Activated T-cell treated with anti-CD3 and anti-CD28 coated beads, Interleukin-2, amount 50 U/mL, for 48 hours (primary cell): Measurements from ENCODE around the gene ABCB11.
A peak's percentile ranks its signal among the peaks of the same experiment; 100 is the strongest.

Experiments
- DNase-seq, 2 experiments: peaks; one replicate each; pipeline ENCODE4 v3.0.0-alpha.2; 2020

The ABCB11 gene

DNA sequence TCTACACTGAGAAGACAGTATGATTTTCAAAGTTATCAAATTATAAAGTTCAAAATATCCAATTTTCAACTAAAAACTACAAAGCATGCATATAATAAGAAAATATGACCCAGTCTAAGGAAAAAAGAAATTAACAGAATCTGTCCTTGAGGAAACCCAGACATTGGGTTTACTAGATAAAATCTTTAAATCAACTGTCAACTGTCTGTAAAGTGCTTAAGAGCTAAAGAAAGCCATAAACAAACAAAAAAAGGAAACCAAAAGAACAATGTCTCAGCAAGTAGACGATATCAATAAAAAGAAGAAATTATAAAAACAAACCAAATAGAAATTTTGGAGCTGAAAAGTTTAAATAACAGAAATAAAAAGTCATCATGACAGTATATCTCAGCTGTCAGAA is 10.5 kb upstream of the ABCB11 start:
- no peak for DNase-seq

DNA sequence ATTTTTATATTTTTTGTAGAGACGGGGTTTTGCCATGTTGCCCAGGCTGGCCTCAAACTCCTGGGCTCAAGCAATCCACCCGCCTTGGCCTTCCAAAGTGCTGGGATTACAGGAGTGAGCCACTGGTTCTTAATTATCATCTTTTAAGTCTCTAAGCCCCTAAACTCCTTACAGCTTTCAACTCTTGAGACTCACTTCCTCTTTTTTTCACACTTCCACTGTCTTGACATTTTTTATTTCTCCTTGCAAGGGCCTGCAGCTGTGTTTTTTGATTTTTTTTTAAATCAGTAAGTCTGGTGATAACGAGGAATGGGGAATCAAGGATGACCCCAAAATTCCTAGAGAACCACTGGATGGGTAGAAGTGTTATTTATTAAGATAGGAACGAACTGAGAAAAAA is 8.6 kb upstream of the ABCB11 start:
- no peak for DNase-seq

DNA sequence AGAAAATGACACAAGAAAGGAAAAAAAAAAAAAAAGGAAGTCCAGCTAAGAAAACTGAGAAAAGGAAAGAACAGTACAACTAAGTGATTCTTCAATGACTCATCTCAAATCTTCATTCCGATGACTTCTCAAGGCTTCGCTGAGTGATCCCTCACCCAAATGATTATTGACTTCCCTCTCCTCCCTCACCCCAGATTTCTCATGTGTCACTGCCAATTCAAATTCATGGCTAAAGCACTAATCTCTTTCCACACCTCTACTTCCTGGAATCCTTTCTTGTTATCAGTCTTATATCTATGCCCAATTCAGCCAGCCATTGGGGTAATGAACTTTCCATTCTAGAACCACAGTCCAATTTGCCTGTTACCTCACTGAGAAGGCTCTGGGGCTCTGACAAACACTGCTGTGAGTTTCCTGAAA is 7.2 kb upstream of the ABCB11 start:
- no peak for DNase-seq

DNA sequence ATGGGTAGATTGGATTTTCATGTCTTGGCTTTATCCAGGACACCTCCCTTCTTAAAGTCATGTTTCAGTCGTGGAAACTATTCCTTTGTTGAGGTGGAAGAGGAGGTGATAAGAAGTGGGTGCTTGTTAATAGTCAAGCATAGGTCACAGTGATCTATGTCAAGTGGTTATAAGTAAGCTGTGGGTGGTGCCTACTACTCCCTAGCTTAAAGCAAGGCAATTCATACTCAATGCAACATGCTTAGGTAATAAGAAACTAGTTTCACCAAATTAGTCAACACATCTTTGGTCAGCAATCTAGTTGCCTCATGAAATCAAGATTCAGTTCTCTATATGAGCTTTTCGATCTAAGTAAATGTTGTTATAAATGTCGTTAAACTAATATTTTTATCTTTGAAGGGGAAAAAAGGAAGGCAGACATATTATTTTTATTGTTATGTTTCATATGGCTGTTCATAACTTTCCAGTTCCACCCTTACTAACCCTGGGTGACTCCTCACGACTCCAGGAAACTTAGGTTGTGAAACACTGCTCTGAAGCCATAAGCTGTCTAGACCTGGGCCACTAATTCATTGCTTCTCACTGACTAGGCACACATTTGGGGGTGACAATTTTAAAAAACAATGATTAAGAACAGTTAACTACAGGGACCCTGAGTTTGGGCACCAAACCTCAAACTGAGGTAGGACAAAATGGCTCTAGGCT is 5.8 kb upstream of the ABCB11 start:
- no peak for DNase-seq

DNA sequence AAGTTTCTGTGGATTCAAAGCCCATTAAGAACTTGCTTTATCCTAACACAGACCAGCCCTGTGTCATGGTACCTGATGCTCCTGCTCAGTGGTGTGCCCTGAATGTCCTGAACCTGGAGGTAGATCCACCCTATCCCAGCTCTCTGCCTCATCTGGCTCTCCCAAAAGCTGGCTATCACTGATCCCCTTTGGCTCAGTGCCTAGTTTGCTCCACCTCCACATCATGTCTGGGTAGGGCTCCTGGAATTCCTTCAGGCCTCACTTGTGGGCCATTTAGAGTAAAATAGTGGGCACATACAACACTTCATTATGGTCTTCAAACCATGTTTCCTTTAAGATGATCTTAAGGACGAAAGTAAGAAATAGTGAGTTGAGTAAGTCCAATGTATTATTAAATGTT is 4.8 kb upstream of the ABCB11 start:
- no peak for DNase-seq

DNA sequence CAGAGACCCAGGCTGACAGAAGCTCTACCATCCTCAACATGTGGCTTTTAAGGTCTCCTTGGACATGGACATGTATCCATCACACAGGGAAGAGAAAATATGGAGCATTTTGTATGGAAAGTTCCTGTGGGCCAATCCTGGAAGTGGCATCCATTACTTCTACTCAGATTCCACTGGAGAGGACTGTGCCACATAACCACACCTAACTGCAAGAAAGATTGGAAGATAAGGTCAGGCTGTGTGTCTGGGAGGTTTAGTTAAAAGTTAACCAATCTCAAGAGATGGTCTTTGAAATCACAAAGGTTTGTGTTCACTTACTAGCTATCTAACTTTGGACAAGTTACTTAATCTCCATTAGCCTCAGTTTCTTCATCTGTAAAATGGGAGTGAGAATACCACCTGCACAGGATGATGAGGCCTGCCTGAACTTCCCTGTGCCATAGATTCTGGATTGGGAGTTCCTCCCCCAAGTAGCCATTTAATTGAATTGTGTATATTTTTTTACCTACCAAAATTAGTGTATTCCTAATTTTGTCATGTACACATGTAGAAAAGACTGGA is 3.9 kb upstream of the ABCB11 start:
- no peak for DNase-seq

DNA sequence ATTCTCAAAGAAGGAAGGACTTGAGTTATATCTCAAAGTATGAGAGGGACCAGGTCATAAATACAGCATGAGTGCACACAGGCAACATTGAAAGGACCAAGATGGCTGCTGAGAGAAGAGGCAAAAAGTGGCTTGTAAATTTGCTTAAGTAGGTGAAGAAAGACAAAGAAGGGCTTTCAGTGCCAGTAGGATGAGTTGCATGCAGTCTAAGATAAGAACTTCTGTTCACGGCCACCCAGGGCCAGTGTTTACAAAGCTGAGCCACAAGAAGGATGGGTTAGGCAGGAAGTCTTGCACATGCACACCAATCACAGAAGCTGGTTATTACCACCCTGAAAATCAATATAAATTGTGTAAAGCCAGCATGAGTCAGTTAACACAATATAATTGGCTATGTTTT is 3.1 kb upstream of the ABCB11 start:
- DNase-seq = no peak

DNA sequence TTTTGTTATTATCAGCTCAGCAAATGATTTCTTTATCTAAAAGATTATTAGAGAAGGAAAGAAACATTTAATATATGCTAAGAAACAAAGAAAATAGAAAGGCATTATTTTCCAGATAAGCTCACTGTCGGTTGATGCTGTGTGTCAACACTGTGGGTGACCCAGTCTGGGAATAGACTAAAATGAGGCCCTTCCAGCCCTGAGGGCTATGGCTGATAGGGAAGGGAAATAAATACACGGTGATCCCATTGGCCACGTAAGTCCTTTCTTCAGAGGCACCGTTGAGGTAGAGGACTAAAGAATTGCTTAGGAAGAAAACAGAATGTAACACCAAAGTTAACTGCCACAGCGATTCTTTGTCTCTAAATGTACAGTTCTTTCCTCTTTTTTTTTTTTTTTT is 1.8 kb downstream of the ABCB11 start:
- no peak for DNase-seq

DNA sequence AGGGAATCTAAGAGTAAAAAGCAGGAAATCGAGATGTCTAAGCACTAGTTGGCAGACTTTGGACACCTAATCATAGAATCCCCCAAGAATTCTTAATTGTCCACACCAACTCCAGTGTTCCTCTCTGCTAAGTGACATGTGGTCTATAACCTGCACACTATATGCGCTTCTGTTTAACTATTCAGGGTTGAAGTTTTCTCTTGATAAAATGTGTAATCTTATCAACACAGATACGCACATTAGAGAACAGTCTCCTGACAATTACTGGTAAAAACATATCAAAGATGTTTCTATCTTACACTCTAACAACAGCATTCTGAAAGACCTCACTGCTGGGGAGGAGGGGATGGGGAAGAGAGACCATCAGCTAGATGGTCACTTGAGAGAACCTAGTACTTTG is 3.9 kb downstream of the ABCB11 start:
- no peak for DNase-seq

DNA sequence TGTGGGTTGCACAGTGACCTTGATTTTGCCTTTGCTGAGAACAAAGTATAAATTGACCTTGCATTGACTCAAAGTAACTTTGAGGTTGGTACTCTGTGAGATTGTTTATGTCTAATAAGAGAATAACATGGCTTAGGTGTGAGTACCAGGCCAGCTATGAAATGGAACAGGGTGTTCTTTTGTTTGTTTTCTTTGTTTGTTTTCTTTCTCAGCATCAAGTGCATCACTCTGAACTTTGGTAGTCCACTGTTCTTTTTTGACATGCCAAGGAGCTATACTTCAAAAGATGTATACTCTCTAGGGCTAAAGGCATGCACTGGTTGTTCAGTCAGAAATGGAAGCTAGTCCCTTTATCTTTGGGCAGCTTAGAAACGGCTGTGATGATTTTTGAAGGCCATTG is 5.1 kb downstream of the ABCB11 start:
- DNase-seq = no peak

DNA sequence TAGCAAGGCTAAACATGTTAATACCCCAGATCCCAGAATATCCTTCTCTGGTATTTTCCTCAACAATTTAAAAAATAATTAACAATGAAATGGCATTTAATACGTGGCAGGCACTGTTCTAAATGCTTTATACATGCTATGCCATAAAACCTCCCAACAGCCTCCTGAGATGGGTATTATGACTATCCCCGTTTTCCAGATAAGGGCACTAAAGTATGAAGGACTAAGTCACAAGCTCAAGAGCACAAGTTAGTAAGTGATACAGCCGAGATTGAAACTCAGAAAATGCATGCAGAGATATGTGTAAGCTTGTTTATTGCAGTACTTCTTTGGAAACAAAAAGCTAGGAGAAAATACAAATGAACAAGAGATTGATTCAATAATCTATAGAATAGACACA is 8.0 kb downstream of the ABCB11 start:
- no peak for DNase-seq

DNA sequence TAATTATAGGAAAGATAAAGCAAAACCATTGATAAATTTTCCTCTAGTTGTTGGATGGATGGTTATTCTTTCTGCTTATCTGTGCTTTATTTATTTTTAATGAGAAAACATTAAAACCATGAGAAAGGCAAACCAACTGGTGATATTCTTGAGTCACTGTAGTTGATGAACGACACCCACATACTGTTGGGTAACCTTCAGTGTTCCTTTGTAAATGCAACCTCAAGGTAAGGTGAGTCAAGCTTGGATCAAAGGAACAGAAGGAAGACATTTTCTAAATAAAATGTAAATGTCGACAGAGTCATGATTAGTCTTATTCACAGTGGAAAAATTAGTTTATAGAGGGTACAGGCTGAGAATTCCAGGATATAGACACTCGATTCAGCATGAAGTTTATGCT is 12.7 kb downstream of the ABCB11 start:
- DNase-seq = no peak

DNA sequence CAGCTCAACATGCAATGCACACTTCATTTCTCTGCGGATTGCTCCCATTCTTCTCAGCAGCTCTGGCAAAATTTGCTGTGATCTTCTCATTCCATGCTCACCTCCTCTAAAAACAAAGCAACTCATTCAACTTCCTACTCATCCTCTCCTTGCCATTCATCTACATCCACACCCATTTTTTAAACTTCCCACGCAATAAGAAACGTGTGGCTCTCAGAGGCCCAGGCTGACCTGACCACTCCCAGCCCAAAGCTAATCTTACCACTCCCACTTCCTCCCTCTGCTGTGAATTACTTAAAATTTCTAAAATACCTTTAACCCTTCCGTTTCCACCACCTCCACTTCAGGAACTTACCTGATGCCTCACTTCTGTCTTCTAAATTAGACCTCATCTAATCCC is 15.2 kb downstream of the ABCB11 start:
- no peak for DNase-seq

DNA sequence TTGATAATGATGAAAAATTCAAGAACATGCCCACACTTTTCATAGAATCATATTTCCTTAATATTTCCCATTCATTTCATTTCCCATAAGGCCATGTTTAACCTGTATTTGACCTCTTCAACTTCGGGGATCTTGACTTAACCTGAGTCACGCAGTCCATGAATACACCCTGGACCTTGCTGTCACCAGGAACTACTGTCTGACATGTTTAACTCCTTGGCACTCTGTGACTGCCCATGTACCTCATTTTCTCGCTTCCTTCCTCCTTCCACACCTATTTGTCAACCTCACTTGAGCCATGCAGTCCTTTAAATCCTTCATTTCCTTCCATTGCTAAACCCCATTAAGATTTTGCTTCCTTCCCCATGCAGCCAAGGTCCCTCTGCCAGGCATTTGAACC is 16.3 kb downstream of the ABCB11 start:
- DNase-seq = no peak

DNA sequence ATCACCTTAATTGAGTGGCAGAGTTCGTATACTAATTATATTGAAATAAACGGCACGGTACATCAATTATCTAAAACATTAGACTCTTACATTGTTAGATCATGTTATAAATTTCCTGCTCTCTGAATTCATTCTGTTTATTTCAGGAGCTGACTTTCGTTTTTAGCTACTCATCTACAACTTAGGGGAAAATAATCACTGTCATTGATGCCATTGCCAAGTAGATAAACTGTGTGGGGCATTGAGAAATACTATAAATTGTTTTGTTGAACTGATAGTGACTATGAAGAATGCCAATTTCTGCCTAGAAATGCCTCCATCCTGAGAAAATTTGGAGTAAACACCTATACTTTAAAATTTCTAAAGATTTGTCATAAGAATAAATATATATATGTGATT is 17.5 kb downstream of the ABCB11 start:
- no peak for DNase-seq

DNA sequence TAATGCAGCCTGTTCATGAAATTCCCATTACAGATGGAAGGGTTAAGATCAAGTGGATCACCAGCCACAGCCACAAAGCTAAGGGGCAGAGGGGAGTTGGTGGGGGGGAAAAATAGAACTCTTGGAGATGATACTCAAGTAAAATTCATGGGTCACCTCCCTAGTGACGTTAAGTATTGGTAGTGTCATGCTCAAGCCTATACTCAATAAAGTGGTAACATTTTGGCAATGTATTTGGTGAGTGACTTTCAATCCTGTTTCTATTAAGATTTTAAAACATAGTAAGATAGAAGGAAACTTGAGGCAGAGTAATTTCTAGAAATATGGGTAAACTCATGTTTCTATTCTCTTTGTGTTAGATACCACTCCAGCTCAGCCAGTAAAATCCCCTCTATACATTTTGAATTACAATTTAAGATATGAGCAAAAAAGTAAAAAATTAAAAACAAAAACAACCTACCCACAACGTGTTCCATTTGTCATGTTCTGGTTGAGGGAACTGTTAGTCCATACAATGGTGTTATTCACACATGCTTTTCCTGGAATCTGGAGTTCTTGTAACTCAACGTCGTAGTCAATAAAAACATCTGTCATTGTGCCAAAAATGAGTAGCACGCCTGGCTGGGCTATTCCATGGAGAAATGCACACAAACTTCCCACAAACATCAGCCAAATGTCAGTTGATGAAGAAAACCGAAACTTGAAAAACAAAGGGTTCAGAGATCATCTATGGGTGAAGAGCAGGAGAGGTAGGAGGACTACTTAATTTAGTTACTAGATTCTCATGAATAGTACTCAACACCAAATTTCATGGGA is 18.1 kb downstream of the ABCB11 start:
- no peak for DNase-seq

DNA sequence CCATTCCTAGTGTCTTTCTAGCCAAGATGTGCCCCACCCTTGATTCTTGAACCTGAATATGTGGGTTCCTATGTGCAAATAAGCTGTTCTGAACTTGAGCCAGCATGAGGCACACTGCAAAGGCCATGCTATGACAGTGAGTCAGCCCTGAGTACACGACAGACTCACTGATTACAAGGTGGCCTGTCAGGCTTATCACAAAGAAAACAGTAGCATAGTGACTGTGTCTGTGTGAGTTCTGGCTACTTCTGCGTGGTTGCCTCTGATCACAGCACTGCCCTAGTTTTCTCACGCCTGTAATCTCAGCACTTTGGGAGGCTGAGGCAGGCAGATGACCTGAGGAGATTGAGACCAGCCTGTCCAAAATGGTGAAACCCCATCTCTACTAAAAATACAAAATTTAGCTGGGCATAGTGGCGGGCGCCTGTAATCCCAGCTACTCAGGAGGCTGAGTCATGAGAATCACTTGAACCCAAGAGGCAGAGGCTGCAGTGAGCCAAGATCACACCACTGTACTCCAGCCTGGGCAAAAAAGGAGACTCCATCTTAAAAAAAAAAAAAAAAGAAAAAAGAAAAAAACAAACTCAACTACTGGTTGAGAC is 18.8 kb downstream of the ABCB11 start:
- DNase-seq = peak in 1 of 2 experiments; percentile 21

DNA sequence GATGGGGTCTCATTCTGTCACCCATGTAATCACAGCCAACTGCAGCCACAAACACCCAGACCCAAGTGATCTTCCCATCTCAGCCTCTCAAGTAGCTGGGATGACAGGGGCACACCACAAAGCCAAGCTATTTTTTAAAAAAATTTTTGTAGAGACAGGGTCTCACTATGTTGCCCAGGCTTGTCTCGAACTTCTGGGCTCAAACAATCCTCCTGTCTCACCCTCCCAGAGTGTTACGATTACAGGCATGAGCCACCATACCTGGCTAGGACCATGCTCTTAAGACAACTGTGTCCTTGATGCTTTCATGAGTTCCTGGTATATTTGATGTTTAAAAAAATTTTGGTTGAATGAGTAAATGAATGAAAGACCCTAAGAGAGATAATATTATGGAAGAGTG is 19.4 kb downstream of the ABCB11 start:
- no peak for DNase-seq

DNA sequence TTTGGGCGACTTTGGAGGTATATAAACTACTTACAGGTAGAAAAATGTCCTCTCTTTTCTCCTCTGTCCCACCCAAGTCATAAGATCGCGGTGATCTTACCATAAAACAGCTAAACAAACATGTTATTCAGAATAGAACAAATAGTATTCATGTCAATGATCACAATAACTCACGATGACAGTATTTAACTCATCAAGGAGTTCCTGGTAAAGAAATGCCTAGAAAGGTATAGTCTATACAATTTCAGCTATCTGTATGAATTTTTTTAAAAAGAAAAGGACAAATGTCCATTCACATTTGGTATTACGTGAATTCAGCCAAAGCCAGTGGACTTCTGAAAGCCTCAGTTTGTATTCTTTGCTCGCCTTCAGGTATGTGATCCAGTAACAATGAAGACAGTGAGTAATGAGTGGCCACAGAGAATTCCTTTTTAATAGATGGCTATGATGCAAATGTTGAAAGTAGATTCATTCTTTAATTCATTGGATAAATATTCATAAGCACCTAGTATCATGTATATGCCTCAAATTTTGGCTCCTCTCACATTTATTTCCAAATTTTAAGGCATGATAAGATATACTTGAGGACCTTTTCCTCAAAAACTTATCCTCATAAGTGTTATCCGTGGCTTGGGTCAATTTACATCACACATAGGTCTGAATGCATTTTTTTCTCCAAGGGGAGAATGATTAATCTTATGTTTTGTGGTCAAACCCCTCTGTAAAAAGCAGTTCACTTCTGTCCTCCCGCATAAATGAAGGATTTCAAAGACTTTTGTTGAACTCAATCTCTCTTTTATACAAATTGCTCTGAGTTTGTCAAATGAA is 20.3 kb downstream of the ABCB11 start:
- DNase-seq = no peak

DNA sequence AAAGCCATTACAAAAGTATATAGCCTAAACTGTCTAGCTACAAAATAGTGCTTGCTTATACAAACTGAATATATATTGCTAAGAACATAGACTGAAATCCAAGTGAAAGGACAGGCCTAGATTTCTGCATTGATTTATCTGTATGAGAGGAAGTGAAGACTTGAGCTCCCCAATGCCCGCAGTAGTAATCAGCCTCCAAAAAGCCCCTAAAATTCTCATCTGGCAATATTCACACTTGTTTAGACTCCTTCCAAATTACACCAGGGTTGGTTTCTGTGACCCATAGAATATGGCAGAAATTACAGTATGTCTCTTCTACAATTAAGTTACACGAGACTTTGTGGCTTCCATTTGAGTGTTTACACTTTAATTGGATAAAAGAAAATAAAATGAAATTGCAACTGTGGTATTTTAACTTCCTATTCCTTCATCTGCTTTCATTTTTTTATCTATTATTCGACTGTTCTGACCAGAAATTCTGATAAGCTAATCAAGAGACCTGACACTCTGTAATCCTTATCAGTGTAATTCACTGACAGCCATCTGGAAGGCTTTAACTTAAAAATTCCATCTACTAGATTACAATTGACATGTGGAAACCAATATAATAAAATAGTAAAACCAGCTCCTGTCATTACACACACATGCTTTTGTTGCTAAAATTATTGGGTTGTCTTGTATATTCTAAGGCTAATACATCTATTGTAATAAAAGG is 21.1 kb downstream of the ABCB11 start:
- no peak for DNase-seq

DNA sequence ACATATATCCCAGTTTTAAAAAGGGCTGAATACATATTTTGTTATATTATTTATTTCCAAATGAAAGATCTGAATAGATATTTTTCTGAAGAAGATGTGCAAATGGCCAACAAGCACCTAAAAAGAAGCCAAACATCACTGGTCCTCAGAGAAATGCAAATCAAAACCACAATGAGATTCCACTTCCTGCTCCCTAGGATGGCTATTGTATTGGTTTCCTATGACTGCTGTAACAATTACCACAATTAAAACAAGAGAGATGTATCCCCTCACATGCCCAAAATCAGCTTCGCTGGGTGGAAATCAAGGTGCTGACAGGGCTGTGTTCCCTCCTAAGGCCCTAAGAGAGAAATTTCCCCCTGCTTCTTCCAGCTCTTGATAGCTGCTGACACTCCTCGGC is 23.2 kb downstream of the ABCB11 start:
- DNase-seq = no peak

DNA sequence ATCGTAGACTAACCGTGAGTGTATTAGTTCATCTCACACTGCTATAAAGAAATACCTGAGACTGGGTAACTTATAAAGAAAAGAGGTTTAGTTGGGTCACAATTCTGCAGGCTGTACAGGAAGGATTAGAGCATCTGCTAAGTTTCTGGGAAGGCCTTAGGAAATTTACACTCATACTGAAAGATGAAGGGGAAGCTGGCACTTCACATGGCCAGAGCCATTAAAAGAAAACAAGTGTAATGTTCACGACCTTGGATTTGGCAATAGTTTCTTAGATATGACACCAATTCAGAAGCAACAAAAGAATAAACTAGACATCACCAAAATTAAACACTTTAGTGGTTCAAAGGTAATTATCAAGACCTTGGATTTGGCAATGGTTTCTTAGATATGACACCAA is 23.8 kb downstream of the ABCB11 start:
- DNase-seq = no peak
